Choroid plexus epithelial cell (primary cell): ENCODE measurements around the gene C10orf95.

Experiments
- DNase-seq: peaks from one replicate; pipeline ENCODE4 v3.0.0-alpha.2; 2010; ENCODE audit warnings: low read depth
- H3K4me3 ChIP-seq: 2 replicates; pipeline ENCODE4 v1.5.1; 2011; ENCODE audit warnings: low read depth, mild to moderate bottlenecking, control low read depth, low read length, moderate library complexity
- CTCF ChIP-seq: conservative IDR thresholded peaks from 2 replicates; pipeline ENCODE4 v1.5.1; 2011; ENCODE audit warnings: low read depth, mild to moderate bottlenecking, control low read depth, inconsistent platforms, low read length, moderate library complexity

C10orf95 gene

DNA sequence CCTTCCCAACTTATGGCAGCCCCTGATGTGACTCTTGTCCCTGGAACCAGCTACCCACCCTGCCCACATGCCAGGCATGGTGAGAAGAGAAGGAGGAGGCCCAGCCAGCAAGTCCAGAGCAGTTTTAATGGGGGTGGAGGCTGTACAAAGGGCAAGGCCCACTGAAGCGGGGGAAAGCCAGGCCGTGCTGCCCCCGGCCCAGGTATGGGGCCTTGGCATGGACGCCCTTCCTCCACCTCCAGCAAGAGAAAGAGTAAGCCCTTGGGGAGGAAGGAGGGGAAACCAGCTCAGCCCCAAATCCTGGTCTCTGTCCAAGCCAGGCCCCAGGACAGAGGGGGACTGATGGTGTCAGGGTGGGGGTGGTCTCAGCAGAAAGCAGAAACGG lies 48.8 kb downstream of the C10orf95 start:
- no peak for TF ChIP-seq CTCF
- no peak overlapping the region for H3K4me3 ChIP-seq
- no peak for DNase-seq

DNA sequence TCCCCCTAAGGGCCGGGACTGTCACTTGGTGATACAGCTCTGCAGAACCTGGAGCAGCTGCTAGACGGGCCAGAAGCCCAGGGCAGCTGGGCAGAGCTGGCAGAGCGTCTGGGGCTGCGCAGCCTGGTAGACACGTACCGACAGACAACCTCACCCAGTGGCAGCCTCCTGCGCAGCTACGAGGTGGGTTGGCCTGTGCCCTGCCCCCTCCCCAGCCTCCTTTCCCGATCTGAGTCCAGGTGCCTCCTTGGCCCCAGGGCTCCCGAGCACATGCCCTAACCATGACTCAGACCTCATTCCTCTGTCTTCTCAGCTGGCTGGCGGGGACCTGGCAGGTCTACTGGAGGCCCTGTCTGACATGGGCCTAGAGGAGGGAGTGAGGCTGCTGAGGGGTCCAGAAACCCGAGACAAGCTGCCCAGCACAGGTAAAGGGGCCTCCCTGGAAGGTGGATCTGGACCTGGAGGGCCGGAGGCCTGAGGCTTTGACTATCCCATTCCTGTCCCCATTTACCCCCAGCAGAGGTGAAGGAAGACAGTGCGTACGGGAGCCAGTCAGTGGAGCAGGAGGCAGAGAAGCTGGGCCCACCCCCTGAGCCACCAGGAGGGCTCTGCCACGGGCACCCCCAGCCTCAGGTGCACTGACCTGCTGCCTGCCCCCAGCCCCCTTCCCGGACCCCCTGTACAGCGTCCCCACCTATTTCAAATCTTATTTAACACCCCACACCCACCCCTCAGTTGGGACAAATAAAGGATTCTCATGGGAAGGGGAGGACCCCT lies 49.4 kb downstream of the C10orf95 start:
- TF ChIP-seq CTCF: no peak
- H3K4me3 ChIP-seq: no peak overlapping the region
- DNase-seq: peak; percentile 62

DNA sequence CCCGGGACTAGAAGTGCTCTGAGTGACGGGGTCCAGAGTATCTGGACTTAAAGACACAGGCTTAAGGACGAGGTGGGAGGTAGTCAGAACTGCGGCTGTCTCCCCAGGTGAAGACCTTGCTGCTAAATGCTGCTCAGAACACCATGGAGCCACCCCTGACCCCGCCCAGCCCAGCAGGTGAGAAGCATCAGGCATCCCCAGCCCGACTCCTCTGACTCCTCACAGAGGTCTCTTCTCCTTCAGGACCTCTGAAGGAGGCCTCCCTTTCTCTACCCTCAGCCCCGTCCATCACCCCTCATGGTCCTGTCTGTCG lies 50.0 kb downstream of the C10orf95 start:
- no peak for TF ChIP-seq CTCF
- no peak overlapping the region for H3K4me3 ChIP-seq
- DNase-seq: no peak

DNA sequence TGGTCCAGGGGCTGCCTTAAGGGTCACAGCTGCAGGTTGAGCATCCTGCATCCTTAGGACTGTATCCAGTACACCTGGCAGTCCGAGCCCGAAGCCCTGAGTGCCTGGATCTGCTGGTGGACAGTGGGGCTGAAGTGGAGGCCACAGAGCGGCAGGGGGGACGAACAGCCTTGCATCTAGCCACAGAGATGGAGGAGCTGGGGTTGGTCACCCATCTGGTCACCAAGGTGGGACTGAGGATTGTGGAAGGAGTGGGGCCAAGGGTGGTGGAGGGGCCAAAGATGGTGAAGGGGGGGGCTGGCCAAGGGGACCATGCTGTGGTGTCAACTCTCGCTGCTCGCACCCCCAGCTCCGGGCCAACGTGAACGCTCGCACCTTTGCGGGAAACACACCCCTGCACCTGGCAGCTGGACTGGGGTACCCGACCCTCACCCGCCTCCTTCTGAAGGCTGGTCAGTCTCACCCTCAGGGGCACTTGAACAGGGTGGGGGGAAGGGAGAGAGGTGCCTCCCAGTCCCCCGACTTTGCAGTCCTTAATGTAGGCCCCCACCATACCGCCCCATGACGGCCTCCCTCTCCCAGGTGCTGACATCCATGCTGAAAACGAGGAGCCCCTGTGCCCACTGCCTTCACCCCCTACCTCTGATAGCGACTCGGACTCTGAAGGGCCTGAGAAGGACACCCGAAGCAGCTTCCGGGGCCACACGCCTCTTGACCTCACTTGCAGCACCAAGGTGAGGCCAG lies 50.6 kb downstream of the C10orf95 start:
- DNase-seq: no peak
- H3K4me3 ChIP-seq: no peak overlapping the region
- no peak for TF ChIP-seq CTCF

DNA sequence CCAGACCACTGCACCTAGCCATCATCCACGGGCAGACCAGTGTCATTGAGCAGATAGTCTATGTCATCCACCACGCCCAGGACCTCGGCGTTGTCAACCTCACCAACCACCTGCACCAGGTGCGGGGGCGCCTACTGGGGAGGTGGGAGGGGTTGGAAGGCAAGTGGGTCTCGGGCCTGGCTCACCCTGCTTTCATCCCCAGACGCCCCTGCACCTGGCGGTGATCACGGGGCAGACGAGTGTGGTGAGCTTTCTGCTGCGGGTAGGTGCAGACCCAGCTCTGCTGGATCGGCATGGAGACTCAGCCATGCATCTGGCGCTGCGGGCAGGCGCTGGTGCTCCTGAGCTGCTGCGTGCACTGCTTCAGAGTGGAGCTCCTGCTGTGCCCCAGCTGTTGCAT lies 51.3 kb downstream of the C10orf95 start:
- no peak for DNase-seq
- TF ChIP-seq CTCF: no peak
- peak overlapping the region; percentile 66 for H3K4me3 ChIP-seq
